PC-9 (cell line): ENCODE data around the gene POMGNT1.

Source experiments
- EZH2 ChIP-seq: fragments of 200-600 bp; sonication (generic); IDR thresholded peaks from 2 replicates; pipeline ENCODE4 v1.8.0; 2017; ENCODE audit warnings: antibody characterized with exemption, low read depth
- TF ChIP-seq, protein P1 (sequence below): fragments of 200-600 bp; sonication (generic); conservative IDR thresholded peaks from 2 replicates; pipeline ENCODE4 v1.6.1; 2017; ENCODE audit warnings: mixed run types, antibody characterized with exemption, mild to moderate bottlenecking, moderate library complexity

DNA sequence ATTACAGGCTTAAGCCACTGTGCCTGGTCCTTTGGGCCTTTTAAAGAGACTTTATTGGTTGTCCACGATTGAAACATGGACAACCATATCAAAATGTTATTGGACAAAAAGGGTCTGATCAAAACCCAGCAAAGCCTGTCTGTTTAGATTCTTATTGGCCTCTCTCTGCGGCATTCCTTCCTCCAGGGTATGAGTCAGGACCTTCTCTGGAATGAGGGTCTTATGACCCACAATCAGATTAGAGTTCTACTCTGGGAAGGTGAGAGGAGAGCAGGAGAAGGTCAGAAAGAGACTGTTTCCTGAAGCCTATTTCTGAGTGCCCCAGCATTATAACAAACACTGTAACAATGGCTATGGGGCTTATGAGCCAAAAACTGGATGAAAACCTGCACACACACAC is 12.8 kb upstream of the POMGNT1 start:
- TF ChIP-seq, protein P1, sequence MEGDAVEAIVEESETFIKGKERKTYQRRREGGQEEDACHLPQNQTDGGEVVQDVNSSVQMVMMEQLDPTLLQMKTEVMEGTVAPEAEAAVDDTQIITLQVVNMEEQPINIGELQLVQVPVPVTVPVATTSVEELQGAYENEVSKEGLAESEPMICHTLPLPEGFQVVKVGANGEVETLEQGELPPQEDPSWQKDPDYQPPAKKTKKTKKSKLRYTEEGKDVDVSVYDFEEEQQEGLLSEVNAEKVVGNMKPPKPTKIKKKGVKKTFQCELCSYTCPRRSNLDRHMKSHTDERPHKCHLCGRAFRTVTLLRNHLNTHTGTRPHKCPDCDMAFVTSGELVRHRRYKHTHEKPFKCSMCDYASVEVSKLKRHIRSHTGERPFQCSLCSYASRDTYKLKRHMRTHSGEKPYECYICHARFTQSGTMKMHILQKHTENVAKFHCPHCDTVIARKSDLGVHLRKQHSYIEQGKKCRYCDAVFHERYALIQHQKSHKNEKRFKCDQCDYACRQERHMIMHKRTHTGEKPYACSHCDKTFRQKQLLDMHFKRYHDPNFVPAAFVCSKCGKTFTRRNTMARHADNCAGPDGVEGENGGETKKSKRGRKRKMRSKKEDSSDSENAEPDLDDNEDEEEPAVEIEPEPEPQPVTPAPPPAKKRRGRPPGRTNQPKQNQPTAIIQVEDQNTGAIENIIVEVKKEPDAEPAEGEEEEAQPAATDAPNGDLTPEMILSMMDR: no peak
- TF ChIP-seq EZH2: no peak
